Measurements from ENCODE around the gene ALDH8A1.

DNA sequence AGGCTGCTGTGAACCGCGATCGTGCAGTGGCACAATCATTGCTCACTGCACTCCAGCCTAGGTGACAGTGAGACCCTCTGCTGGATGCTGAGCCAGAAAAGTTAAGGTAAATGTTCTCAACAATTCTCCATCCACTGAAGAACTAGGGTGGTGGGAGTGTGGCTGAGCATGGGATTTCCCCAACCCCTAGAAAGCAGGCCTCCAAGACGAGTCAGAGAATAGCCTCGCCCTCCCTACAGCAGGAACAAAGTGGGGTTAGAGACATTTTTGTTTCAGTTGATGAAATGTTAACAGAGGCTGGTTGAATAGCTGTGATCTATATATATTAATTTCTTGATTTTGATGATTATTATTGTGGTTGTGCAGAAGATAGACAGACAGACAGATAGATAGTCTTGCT is 6.1 kb upstream of the ALDH8A1 start:
- TF ChIP-seq, protein P1, sequence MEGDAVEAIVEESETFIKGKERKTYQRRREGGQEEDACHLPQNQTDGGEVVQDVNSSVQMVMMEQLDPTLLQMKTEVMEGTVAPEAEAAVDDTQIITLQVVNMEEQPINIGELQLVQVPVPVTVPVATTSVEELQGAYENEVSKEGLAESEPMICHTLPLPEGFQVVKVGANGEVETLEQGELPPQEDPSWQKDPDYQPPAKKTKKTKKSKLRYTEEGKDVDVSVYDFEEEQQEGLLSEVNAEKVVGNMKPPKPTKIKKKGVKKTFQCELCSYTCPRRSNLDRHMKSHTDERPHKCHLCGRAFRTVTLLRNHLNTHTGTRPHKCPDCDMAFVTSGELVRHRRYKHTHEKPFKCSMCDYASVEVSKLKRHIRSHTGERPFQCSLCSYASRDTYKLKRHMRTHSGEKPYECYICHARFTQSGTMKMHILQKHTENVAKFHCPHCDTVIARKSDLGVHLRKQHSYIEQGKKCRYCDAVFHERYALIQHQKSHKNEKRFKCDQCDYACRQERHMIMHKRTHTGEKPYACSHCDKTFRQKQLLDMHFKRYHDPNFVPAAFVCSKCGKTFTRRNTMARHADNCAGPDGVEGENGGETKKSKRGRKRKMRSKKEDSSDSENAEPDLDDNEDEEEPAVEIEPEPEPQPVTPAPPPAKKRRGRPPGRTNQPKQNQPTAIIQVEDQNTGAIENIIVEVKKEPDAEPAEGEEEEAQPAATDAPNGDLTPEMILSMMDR (IDR thresholded peaks at IDR 0.05; ENCODE audit: insufficient read depth, low read length) = no peak
- TF ChIP-seq POLR2AphosphoS5 (IDR thresholded peaks at IDR 0.05; ENCODE audit: low read depth) (no peak), GABPA (IDR thresholded peaks at IDR 0.05; ENCODE audit: low read depth) (no peak)
- TF ChIP-seq, protein P2, sequence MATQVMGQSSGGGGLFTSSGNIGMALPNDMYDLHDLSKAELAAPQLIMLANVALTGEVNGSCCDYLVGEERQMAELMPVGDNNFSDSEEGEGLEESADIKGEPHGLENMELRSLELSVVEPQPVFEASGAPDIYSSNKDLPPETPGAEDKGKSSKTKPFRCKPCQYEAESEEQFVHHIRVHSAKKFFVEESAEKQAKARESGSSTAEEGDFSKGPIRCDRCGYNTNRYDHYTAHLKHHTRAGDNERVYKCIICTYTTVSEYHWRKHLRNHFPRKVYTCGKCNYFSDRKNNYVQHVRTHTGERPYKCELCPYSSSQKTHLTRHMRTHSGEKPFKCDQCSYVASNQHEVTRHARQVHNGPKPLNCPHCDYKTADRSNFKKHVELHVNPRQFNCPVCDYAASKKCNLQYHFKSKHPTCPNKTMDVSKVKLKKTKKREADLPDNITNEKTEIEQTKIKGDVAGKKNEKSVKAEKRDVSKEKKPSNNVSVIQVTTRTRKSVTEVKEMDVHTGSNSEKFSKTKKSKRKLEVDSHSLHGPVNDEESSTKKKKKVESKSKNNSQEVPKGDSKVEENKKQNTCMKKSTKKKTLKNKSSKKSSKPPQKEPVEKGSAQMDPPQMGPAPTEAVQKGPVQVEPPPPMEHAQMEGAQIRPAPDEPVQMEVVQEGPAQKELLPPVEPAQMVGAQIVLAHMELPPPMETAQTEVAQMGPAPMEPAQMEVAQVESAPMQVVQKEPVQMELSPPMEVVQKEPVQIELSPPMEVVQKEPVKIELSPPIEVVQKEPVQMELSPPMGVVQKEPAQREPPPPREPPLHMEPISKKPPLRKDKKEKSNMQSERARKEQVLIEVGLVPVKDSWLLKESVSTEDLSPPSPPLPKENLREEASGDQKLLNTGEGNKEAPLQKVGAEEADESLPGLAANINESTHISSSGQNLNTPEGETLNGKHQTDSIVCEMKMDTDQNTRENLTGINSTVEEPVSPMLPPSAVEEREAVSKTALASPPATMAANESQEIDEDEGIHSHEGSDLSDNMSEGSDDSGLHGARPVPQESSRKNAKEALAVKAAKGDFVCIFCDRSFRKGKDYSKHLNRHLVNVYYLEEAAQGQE (IDR thresholded peaks at IDR 0.05; ENCODE audit: insufficient replicate concordance, low read depth) = no peak

Data from HL-60 (cell line).